Spleen (tissue), 11 donors: ENCODE data around the gene IVNS1ABP. TPM values are rescaled to one million over a fixed set of nuclear protein-coding genes. Genes with fewer than 3 reads are reported as not detected.
"Not testable (repeated sequence)": the region's sequence is repeated elsewhere in the genome, so short reads cannot be mapped to it uniquely, and the experiment has no call there.

ENCODE experiments used
- DNase-seq: peaks from one replicate; pipeline ENCODE4 v3.0.0-alpha.2; 2020
- H3K27ac ChIP-seq, 8 donors: fragments of 200-600 bp; sonication (generic) in 7 of 8; 1 replicate in 4 of 8; 2 replicates in 4 of 8; pipeline versions ENCODE4 v1.5.0 to v1.8.0; 2016 to 2021; ENCODE audit warnings: inconsistent platforms in 4 of 8, mild to moderate bottlenecking in 4 of 8, moderate library complexity in 1 of 8
- H3K27me3 ChIP-seq, 7 donors: fragments of 200-600 bp; sonication (generic) in 6 of 7; replicated peaks in 1 of 7; 1 replicate in 4 of 7; 2 replicates in 3 of 7; pipeline versions ENCODE4 v1.5.0 to v1.8.0; 2016 to 2021; ENCODE audit warnings: inconsistent platforms in 3 of 7, mild to moderate bottlenecking in 1 of 7
- H3K36me3 ChIP-seq, 6 donors: fragments of 200-600 bp; sonication (generic) in 5 of 6; 1 replicate in 4 of 6; 2 replicates in 2 of 6; pipeline versions ENCODE4 v1.5.0 to v1.8.0; 2016 to 2021; ENCODE audit warnings: inconsistent platforms in 2 of 6
- H3K4me1 ChIP-seq, 6 donors: fragments of 200-600 bp; sonication (generic) in 5 of 6; 1 replicate in 3 of 6; 2 replicates in 3 of 6; pipeline versions ENCODE4 v1.5.0 to v1.8.0; 2016 to 2021; ENCODE audit warnings: inconsistent platforms in 3 of 6
- H3K4me3 ChIP-seq, 8 donors: fragments of 200-600 bp; sonication (generic) in 7 of 8; 1 replicate in 4 of 8; 2 replicates in 4 of 8; pipeline versions ENCODE4 v1.5.0 to v1.8.0; 2016 to 2021; ENCODE audit warnings: inconsistent platforms in 4 of 8, mild to moderate bottlenecking in 4 of 8, moderate library complexity in 2 of 8
- H3K9me3 ChIP-seq, 8 donors: fragments of 200-600 bp; sonication (generic) in 7 of 8; 1 replicate in 4 of 8; 2 replicates in 4 of 8; pipeline versions ENCODE4 v1.5.0 to v1.8.0; 2016 to 2021; ENCODE audit warnings: inconsistent platforms in 4 of 8
- CTCF ChIP-seq, 11 experiments: fragments of 200-600 bp in 7 of 11; fragments of 450-650 bp in 4 of 11; sonication (generic) in 4 of 11; IDR thresholded peaks in 8 of 11; conservative IDR thresholded peaks in 3 of 11; 1 replicate in 7 of 11; 2 replicates in 4 of 11; pipeline versions ENCODE4 v1.4.0 to v1.8.0; 2016 to 2021; ENCODE audit warnings: antibody characterized with exemption in 11 of 11, inconsistent platforms in 4 of 11, mild to moderate bottlenecking in 1 of 11
- POLR2A ChIP-seq, 3 donors: fragments of 450-650 bp; IDR thresholded peaks; one replicate each; pipeline ENCODE4 v1.5.1; 2017; ENCODE audit warnings: antibody characterized with exemption in 3 of 3, mild to moderate bottlenecking in 1 of 3
- POLR2AphosphoS5 ChIP-seq, 3 donors: sonication (generic); formaldehyde crosslinking; IDR thresholded peaks; one replicate each; pipeline ENCODE4 v1.5.1; 2017; ENCODE audit warnings: antibody characterized with exemption in 3 of 3
- WGBS, 5 donors: extraction: QIAGEN DNeasy Blood & Tissue Kit in 3 of 5; methylation state at CpG; one replicate each; pipeline versions ENCODE4 v1.1.5 to v1.1.7; 2013 to 2018; 5-methylcytosine and 5-hydroxymethylcytosine counted together
- intact Hi-C: fragments of 100-400 bp; cut with DNase I; formaldehyde crosslinking; loops from one replicate; pipeline ENCODE4 v1.15.0; 2023; ENCODE audit warnings: low total_unique reads
- polyA plus RNA-seq, 3 donors: library from polyadenylated mRNA; stranded (reverse); fragments of 200-250 nt; gene quantifications; one replicate each; pipeline ENCODE4 v1.2.1, GENCODE V29; 2013
- total RNA-seq, 7 donors: library from RNA; depleted of rRNA in 3 of 7; stranded (reverse); fragments of >200 nt in 3 of 7; fragmentation: NEBNext Ultra II Directional in 4 of 7; extraction: Animal tissue kit (Norgen Biotek cat#: 25700) in 4 of 7; gene quantifications; one replicate each; pipeline versions ENCODE4 v1.1.0 to v1.2.1, GENCODE V29; 2016 to 2021
- donor health status: healthy with polysubstance abuse.
- donor health status: DM: no; HTN: no; CAD: no; lungs with moderate emphysema.
- donor health status: DM: no; HTN: no; CAD: no.
- donor health status: Bipolar disorder and iron deficiency.
- donor health status: healthy.
- donor health status: DM: no; HTN: no; CAD: no.
- donor health status: DM: yes; HTN: yes; CAD: no.

Gene IVNS1ABP
- total and polyA plus RNA-seq, 10 donors: 29.5 to 148 (median 107) TPM

DNA sequence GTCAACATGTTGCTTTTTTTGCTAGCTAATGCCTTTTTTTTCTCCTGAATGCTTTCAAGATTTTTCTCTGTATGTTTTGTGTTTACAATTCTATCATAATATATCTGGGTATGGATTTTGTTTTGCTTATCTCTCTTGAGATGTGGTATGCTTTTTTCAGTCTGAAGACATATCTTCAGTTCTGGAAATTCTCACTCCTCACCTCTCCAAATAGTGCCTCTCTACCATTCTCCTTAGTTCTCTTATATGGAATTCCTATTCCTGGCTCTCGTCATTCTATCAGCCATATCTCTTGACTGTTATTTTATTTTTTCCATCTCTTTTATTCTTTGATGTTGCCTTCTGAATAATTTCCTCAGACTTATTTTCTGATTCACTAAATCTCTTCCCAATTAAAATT is 58.4 kb downstream of the IVNS1ABP start:
- intact Hi-C loops: no loop called here
- TF ChIP-seq CTCF (IDR thresholded peaks at IDR 0.05 in 8 of 11, conservative IDR thresholded peaks at IDR 0.05 in 3 of 11): no peak
- no peak for TF ChIP-seq POLR2AphosphoS5 (IDR thresholded peaks at IDR 0.05)
- no peak overlapping the region for H3K27ac ChIP-seq
- H3K27me3 ChIP-seq: no peaks in the 10 kb centered on the region
- H3K9me3 ChIP-seq: no peaks in the 10 kb centered on the region
- no peaks in the 10 kb centered on the region for H3K36me3 ChIP-seq
- no peaks in the 10 kb centered on the region for H3K4me1 ChIP-seq
- no peak for DNase-seq
- H3K4me3 ChIP-seq: no peak overlapping the region
- WGBS, 5 donors: 82 to 95% (median 92%) methylated on average over 1 of the region's 1 CpG

- Histone ChIP-seq H3K4me1 (no peaks in the 10 kb centered on the region), H3K36me3 (no peaks in the 10 kb centered on the region), H3K9me3 (no peaks in the 10 kb centered on the region), H3K4me3 (no peak overlapping the region), H3K27me3 (no peaks in the 10 kb centered on the region), H3K27ac (no peak overlapping the region)
- intact Hi-C loops: no loop called here
- WGBS, 5 donors: 93 to 99% (median 93%) methylated on average over 2 of the region's 2 CpGs
- TF ChIP-seq POLR2AphosphoS5 (IDR thresholded peaks at IDR 0.05): no peak
- TF ChIP-seq POLR2A (IDR thresholded peaks at IDR 0.05): no peak
- TF ChIP-seq CTCF (IDR thresholded peaks at IDR 0.05 in 8 of 11, conservative IDR thresholded peaks at IDR 0.05 in 3 of 11): no peak
- no peak for DNase-seq
Observed at GRCh38 chr1:185257950-185258208, 59.2 kb downstream of the IVNS1ABP start.

GRCh38 chr1:185257116-185257949 is 59.7 kb downstream of the IVNS1ABP start:
- not testable (repeated sequence) for DNase-seq, H3K27ac ChIP-seq
- 92 to 96% (median 95%) methylated on average over 6 to 25 of the region's 32 CpGs for WGBS, 5 donors

DNA sequence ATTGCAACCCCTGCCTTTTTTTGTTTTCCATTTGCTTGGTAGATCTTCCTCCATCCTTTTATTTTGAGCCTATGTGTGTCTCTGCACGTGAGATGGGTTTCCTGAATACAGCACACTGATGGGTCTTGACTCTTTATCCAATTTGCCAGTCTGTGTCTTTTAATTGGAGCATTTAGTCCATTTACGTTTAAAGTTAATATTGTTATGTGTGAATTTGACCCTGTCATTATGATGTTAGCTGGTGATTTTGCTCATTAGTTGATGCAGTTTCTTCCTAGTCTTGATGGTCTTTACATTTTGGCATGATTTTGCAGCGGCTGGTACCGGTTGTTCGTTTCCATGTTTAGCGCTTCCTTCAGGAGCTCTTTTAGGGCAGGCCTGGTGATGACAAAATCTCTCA is 61.4 kb downstream of the IVNS1ABP start:
- H3K4me1 ChIP-seq: not testable (repeated sequence)

More at GRCh38 chr1:185257116-185257949, 59.7 kb downstream of the IVNS1ABP start:
- H3K4me3 ChIP-seq, H3K36me3 ChIP-seq, H3K27me3 ChIP-seq, intact Hi-C loops, H3K4me1 ChIP-seq, H3K9me3 ChIP-seq: not testable (repeated sequence)

DNA sequence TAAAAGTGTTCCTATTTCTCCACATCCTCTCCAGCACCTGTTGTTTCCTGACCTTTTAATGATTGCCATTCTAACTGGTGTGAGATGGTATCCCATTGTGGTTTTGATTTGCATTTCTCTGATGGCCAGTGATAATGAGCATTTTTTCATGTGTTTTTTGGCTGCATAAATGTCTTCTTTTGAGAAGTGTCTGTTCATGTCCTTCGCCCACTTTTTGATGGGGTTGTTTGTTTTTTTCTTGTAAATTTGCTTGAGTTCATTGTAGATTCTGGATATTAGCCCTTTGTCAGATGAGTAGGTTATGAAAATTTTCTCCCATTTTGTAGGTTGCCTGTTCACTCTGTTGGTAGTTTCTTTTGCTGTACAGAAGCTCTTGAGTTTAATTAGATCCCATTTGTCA is 64.6 kb downstream of the IVNS1ABP start:
- H3K36me3 ChIP-seq, H3K4me3 ChIP-seq, DNase-seq, intact Hi-C loops, H3K27ac ChIP-seq, H3K27me3 ChIP-seq, H3K4me1 ChIP-seq, H3K9me3 ChIP-seq: not testable (repeated sequence)
- WGBS, 5 donors: 100% methylated on average over 1 of the region's 1 CpG; no CpG with 5 or more reads in 3 of the 5 donors

More for the DNA sequence above, 61.4 kb downstream of the IVNS1ABP start:
- H3K27ac ChIP-seq, intact Hi-C loops, DNase-seq, H3K27me3 ChIP-seq, H3K4me3 ChIP-seq, H3K9me3 ChIP-seq, H3K36me3 ChIP-seq: not testable (repeated sequence)
- WGBS, 5 donors: 50 to 93% (median 86%) methylated on average over 1 to 5 of the region's 6 CpGs

DNA sequence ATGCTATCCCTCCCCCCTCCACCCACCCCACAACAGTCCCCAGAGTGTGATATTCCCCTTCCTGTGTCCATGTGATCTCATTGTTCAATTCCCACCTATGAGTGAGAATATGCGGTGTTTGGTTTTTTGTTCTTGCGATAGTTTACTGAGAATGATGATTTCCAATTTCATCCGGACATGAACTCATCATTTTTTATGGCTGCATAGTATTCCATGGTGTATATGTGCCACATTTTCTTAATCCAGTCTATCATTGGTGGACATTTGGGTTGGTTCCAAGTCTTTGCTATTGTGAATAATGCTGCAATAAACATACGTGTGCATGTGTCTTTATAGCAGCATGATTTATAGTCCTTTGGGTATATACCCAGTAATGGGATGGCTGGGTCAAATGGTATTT is 65.1 kb downstream of the IVNS1ABP start:
- H3K27ac ChIP-seq, H3K36me3 ChIP-seq, H3K9me3 ChIP-seq, intact Hi-C loops, DNase-seq, H3K27me3 ChIP-seq, H3K4me3 ChIP-seq, H3K4me1 ChIP-seq: not testable (repeated sequence)
- WGBS, 5 donors: 98 to 100% (median 98%) methylated on average over 3 to 4 of the region's 4 CpGs
